DND-41 (cell line): ENCODE data around the gene FUBP3.

ENCODE experiments used
- ATAC-seq: fragments of 200-7000 bp; cut with Tn5 transposase; 3 replicates; pipeline ENCODE4 v1.9.1; 2021; ENCODE audit warnings: low read depth; ENCODE audit not compliant: insufficient read depth
- DNase-seq: peaks from one replicate; pipeline ENCODE4 v3.0.0-alpha.2; 2020
- H2AFZ ChIP-seq: 2 replicates; pipeline ENCODE4 v1.6.0; 2012; ENCODE audit warnings: low read depth, low read length
- H3K27ac ChIP-seq: 2 replicates; pipeline ENCODE4 v1.5.1; 2012; ENCODE audit warnings: low read length, inconsistent platforms
- H3K27me3 ChIP-seq: fragments of 200-600 bp; sonication (generic); 2 replicates; pipeline ENCODE4 v1.6.0; 2012; ENCODE audit warnings: low read length, mild to moderate bottlenecking, inconsistent platforms; ENCODE audit not compliant: insufficient read depth, poor library complexity
- H3K36me3 ChIP-seq: 2 replicates; pipeline ENCODE4 v1.5.1; 2012; ENCODE audit warnings: low read length, inconsistent platforms; ENCODE audit not compliant: insufficient read depth
- H3K4me1 ChIP-seq: 2 replicates; pipeline ENCODE4 v1.5.1; 2012; ENCODE audit warnings: mild to moderate bottlenecking, low read length; ENCODE audit not compliant: insufficient read depth
- H3K4me2 ChIP-seq: 2 replicates; pipeline ENCODE4 v1.6.0; 2012; ENCODE audit warnings: mild to moderate bottlenecking, moderate library complexity, low read length, inconsistent platforms; ENCODE audit not compliant: insufficient read depth
- H3K4me3 ChIP-seq, 2 experiments: fragments of 200-600 bp in 1 of 2; shearing (Covaris generic) in 1 of 2; 2 replicates each; pipeline ENCODE4 v1.5.1; 2012 to 2016; ENCODE audit warnings: inconsistent platforms in 2 of 2, low read length in 2 of 2, mild to moderate bottlenecking in 2 of 2, low read depth in 1 of 2, moderate library complexity in 1 of 2
- H3K79me2 ChIP-seq: 2 replicates; pipeline ENCODE4 v1.6.0; 2012; ENCODE audit warnings: low read length, inconsistent platforms; ENCODE audit not compliant: insufficient read depth
- H3K9ac ChIP-seq: 2 replicates; pipeline ENCODE4 v1.6.0; 2012; ENCODE audit warnings: low read depth, mild to moderate bottlenecking, inconsistent platforms, low read length, moderate library complexity
- H3K9me3 ChIP-seq: 2 replicates; pipeline ENCODE4 v1.5.1; 2012; ENCODE audit warnings: low read length, moderate library complexity, mild to moderate bottlenecking, inconsistent platforms; ENCODE audit not compliant: insufficient read depth, severe bottlenecking
- H4K20me1 ChIP-seq: 2 replicates; pipeline ENCODE4 v1.6.0; 2012; ENCODE audit warnings: low read length; ENCODE audit not compliant: insufficient read depth
- CTCF ChIP-seq: IDR thresholded peaks from 2 replicates; pipeline ENCODE4 v1.5.1; 2012; ENCODE audit warnings: borderline replicate concordance, low read length, moderate library complexity, mild to moderate bottlenecking; ENCODE audit not compliant: poor library complexity, severe bottlenecking; ENCODE audit errors: extremely low read depth
- EZH2 ChIP-seq: IDR thresholded peaks from 3 replicates; pipeline ENCODE4 v1.6.1; 2012; ENCODE audit warnings: borderline replicate concordance, low read depth, mild to moderate bottlenecking, moderate library complexity, low read length, inconsistent platforms; ENCODE audit not compliant: severe bottlenecking

The FUBP3 gene

GRCh38 chr9:130651221-130651620 lies 71.8 kb downstream of the FUBP3 start:
- TF ChIP-seq CTCF (no peak), EZH2 (no peak)
- Histone ChIP-seq H3K4me1 (no peaks in the 10 kb centered on the region), H3K4me3 (no peak overlapping the region), H3K27me3 (no peaks in the 10 kb centered on the region), H3K79me2 (no peaks in the 10 kb centered on the region), H3K4me2 (no peak overlapping the region), H3K36me3 (no peaks in the 10 kb centered on the region), H3K27ac (no peak overlapping the region), H2AFZ (no peak overlapping the region), H3K9me3 (no peaks in the 10 kb centered on the region), H4K20me1 (no peaks in the 10 kb centered on the region), H3K9ac (no peak overlapping the region)
- no peak for DNase-seq
- no peak for ATAC-seq

GRCh38 chr9:130651752-130652151 lies 72.4 kb downstream of the FUBP3 start:
- no peak overlapping the region for H3K9ac ChIP-seq
- no peak overlapping the region for H3K4me2 ChIP-seq
- no peaks in the 10 kb centered on the region for H3K36me3 ChIP-seq
- no peaks in the 10 kb centered on the region for H3K27me3 ChIP-seq
- no peaks in the 10 kb centered on the region for H4K20me1 ChIP-seq
- no peaks in the 10 kb centered on the region for H3K4me1 ChIP-seq
- no peaks in the 10 kb centered on the region for H3K9me3 ChIP-seq
- DNase-seq (no peak), ATAC-seq (no peak)
- no peak overlapping the region for H2AFZ ChIP-seq
- TF ChIP-seq CTCF (no peak), EZH2 (no peak)
- no peaks in the 10 kb centered on the region for H3K79me2 ChIP-seq
- no peak overlapping the region for H3K27ac ChIP-seq
- H3K4me3 ChIP-seq: no peak overlapping the region

DNA sequence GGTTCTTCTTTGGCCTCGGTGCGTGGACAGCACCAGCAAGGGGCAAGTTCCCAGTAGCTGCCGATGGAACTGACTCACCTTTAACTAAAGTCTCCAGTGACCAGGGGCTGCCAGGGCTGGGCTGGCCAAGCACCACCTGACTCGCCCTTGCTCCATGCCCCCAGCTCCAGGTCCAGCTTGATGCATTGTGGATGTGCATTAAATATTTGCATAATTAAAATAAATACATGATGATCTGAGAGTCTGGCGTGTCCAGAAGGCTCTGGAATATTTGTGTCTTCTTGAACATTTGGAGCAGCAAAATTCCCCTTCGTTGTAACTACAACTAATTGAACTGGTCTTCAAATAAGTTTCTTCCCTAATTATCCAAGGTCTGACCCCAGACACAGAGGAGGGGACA lies 75.5 kb downstream of the FUBP3 start:
- no peak for ATAC-seq
- no peaks in the 10 kb centered on the region for H3K36me3 ChIP-seq
- no peaks in the 10 kb centered on the region for H4K20me1 ChIP-seq
- no peak for DNase-seq
- H3K9me3 ChIP-seq: no peaks in the 10 kb centered on the region
- no peaks in the 10 kb centered on the region for H3K4me1 ChIP-seq
- no peak overlapping the region for H2AFZ ChIP-seq
- no peak overlapping the region for H3K9ac ChIP-seq
- no peak overlapping the region for H3K27ac ChIP-seq
- no peaks in the 10 kb centered on the region for H3K79me2 ChIP-seq
- no peak overlapping the region for H3K4me3 ChIP-seq
- TF ChIP-seq EZH2: no peak
- TF ChIP-seq CTCF: no peak
- H3K27me3 ChIP-seq: no peaks in the 10 kb centered on the region
- no peak overlapping the region for H3K4me2 ChIP-seq
